Measurements from ENCODE around the gene BICRA. TPM values are rescaled to one million over a fixed set of nuclear protein-coding genes. Genes with fewer than 3 reads are reported as not detected.
"Not testable (repeated sequence)": the region's sequence is repeated elsewhere in the genome, so short reads cannot be mapped to it uniquely, and the experiment has no call there.

BICRA gene
- polyA plus RNA-seq, 3 donors: 0.08 to 4.6 TPM; not detected in 1

- WGBS (ENCODE audit: insufficient coverage): 62% methylated on average over 18 of the region's 24 CpGs
- H3K4me1 Mint-ChIP-seq: peaks cover 55% of the 10 kb centered on the region
- H3K4me2 ChIP-seq (replicated peaks; ENCODE audit: extremely low read depth, low read length, poor library complexity, severe bottlenecking): peak overlapping the region; percentile 58
These were observed 55.2 kb downstream of the BICRA start for GRCh38 chr19:47663911-47664771.

DNA sequence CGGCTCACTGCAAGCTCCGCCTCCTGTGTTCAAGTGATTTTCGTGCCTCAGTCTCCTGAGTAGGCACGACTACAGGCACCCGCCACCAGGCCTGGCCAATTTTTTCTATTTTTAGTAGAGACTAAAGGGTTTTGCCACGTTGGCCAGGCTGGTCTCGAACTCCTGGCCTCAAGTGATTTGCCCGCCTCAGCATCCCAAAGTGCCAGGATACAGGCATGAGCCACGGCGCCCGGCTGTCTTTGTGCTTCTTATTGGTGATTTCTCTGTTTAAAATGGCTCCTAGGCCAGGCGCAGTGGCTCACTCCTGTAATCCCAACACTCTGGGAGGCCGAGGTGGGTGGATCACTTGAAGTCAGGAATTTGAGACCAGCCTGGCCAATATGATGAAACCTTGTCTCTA, 59.6 kb downstream of the BICRA start:
- H3K4me3 ChIP-seq (replicated peaks in 1 of 3; ENCODE audit: low read depth in 2 of 3, low read length in 3 of 3); H3K27ac ChIP-seq (ENCODE audit: low read depth in 1 of 2, low read length in 2 of 2); H3K9me3 Mint-ChIP-seq; H3K4me3 Mint-ChIP-seq; DNase-seq; H2AFZ ChIP-seq (ENCODE audit: insufficient read depth, low read depth, low read length, poor library complexity, severe bottlenecking); H3K27ac Mint-ChIP-seq; H3K4me2 ChIP-seq (replicated peaks; ENCODE audit: extremely low read depth, low read length, poor library complexity, severe bottlenecking); H3K9ac ChIP-seq (ENCODE audit: insufficient read depth, low read length, poor library complexity, severe bottlenecking); H3K9me3 ChIP-seq (replicated peaks in 1 of 2; ENCODE audit: control insufficient read depth in 1 of 2, insufficient read depth in 1 of 2, low read length in 2 of 2); H3K27me3 Mint-ChIP-seq (ENCODE audit: low read depth in 3 of 3); intact Hi-C loops (cut with micrococcal nuclease); H3K27me3 ChIP-seq (ENCODE audit: control insufficient read depth in 2 of 2, insufficient read depth in 2 of 2, low read length in 2 of 2): not testable (repeated sequence)
- Histone ChIP-seq H3K79me2 (ENCODE audit: insufficient read depth, low read length) (peaks cover 48% of the 10 kb centered on the region), H4K20me1 (ENCODE audit: insufficient read depth, low read length) (peaks cover 59% of the 10 kb centered on the region), H3K4me1 (ENCODE audit: control insufficient read depth in 1 of 2, insufficient read depth in 2 of 2, low read length in 2 of 2) (peaks cover 27% of the 10 kb centered on the region in 2 donors), H3K36me3 (replicated peaks in 1 of 2; ENCODE audit: control insufficient read depth in 1 of 2, insufficient read depth in 2 of 2, low read length in 2 of 2) (peaks cover 10 to 39% of the 10 kb centered on the region in 2 donors)
- H3K4me1 Mint-ChIP-seq: peaks cover 30% of the 10 kb centered on the region
- H3K36me3 Mint-ChIP-seq: peaks cover 27 to 47% of the 10 kb centered on the region in 2 donors
- 97% methylated on average over 10 of the region's 13 CpGs for WGBS (ENCODE audit: insufficient coverage)

More at GRCh38 chr19:47663911-47664771, 55.2 kb downstream of the BICRA start:
- H3K9ac ChIP-seq (ENCODE audit: insufficient read depth, low read length, poor library complexity, severe bottlenecking): peak overlapping the region; percentile 52
- no peak overlapping the region for H2AFZ ChIP-seq (ENCODE audit: insufficient read depth, low read depth, low read length, poor library complexity, severe bottlenecking)
- H3K79me2 ChIP-seq (ENCODE audit: insufficient read depth, low read length): peaks cover 67% of the 10 kb centered on the region
- peak overlapping the region in 1 of 3 experiments; percentile 51 for H3K4me3 ChIP-seq (replicated peaks in 1 of 3; ENCODE audit: low read depth in 2 of 3, low read length in 3 of 3)
- H3K27ac ChIP-seq (ENCODE audit: low read depth in 1 of 2, low read length in 2 of 2): peak overlapping the region; percentile 74 to 78
- no peak for TF ChIP-seq CTCF (IDR thresholded peaks at IDR 0.05)
- peaks cover 0 to 2% (median 0%) of the 10 kb centered on the region in 7 donors for H3K9me3 Mint-ChIP-seq
- peak overlapping the region; percentile 39 to 81 for H3K4me3 Mint-ChIP-seq
- peaks cover 50 to 51% of the 10 kb centered on the region in 2 donors for H3K4me1 ChIP-seq (ENCODE audit: control insufficient read depth in 1 of 2, insufficient read depth in 2 of 2, low read length in 2 of 2)
- H3K36me3 ChIP-seq (replicated peaks in 1 of 2; ENCODE audit: control insufficient read depth in 1 of 2, insufficient read depth in 2 of 2, low read length in 2 of 2): peaks cover 2 to 16% of the 10 kb centered on the region in 2 donors
- H3K36me3 Mint-ChIP-seq: peaks cover 22 to 34% of the 10 kb centered on the region in 2 donors
- peaks cover 48% of the 10 kb centered on the region for H4K20me1 ChIP-seq (ENCODE audit: insufficient read depth, low read length)
- peak; percentile 62 to 77 (median 68) for DNase-seq
- peak overlapping the region; percentile 86 to 96 (median 94) for H3K27ac Mint-ChIP-seq
- no peaks in the 10 kb centered on the region for H3K9me3 ChIP-seq (replicated peaks in 1 of 2; ENCODE audit: control insufficient read depth in 1 of 2, insufficient read depth in 1 of 2, low read length in 2 of 2)
- no peaks in the 10 kb centered on the region for H3K27me3 ChIP-seq (ENCODE audit: control insufficient read depth in 2 of 2, insufficient read depth in 2 of 2, low read length in 2 of 2)
- intact Hi-C loops (cut with micrococcal nuclease): loop anchor here (5.0 kb wide), 2 partner anchors 52 to 57 kb away; partner anchors contain the start of gene BICRA (in 1 of the 2)
- peaks cover 0 to 2% (median 0%) of the 10 kb centered on the region in 3 donors for H3K27me3 Mint-ChIP-seq (ENCODE audit: low read depth in 3 of 3)

All from CD14-positive monocyte (primary cell).